HG02678 (cell line): Measurements from ENCODE around the gene PSEN1.

Experiments used
- ATAC-seq: cut with Tn5 transposase; IDR thresholded peaks from one replicate; pipeline ENCODE4 v1.9.1; 2021; ENCODE audit warnings: mild to moderate bottlenecking, moderate library complexity; ENCODE audit not compliant: unreplicated experiment

PSEN1 gene

DNA sequence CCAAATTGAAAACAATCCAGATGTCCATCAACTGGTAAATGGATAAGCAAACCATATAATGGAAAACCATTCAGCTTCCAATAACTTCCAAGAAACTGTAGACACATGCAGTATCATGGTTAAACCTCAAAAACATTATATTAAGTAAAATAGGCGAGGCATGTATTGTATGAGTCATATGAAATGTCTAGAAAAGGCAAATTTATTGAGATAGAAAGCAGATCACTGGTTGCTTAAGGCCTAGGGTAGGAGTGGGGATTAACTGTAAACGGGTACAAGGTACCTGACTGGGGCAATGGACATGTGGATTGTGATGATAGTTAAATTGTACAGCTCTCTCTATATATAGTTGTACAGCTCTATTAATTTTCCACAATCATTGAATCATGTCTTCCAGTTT lies 79.7 kb downstream of the PSEN1 start:
- no peak for ATAC-seq

DNA sequence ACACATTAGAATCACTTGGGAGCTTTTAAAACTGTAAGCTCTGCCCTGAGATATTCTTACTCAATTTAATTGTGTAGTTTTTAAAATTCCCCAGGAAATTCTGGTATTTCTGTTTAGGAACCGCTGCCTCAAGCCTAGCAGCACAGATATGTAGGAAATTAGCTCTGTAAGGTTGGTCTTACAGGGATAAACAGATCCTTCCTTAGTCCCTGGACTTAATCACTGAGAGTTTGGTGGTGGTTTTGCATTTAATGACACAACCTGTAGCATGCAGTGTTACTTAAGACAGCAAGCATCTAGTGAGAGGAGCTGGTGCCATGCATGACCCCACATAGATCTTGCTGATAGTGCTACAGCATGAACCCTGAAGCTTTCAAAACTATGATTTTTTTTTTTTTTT lies 81.1 kb downstream of the PSEN1 start:
- no peak for ATAC-seq

- ATAC-seq, result no peak
Observed at GRCh38 chr14:73220061-73220460, 83.8 kb downstream of the PSEN1 start.

DNA sequence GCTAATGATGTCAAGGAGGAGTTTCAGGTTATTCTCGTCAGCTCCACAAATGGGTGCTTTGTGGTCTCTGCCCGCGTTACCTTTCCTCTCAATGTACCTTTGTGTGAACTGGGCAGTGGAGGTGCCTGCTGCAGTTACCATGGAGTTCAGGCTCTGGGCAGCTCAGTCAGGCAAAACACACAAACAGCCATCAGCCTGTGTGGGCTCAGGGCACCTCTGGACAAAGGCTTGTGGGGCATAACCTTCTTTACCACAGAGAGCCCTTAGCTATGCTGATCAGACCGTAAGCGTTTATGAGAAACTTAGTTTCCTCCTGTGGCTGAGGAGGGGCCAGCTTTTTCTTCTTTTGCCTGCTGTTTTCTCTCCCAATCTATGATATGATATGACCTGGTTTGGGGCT lies 84.3 kb downstream of the PSEN1 start:
- ATAC-seq, result no peak

- ATAC-seq, result no peak
Observed at GRCh38 chr14:73221945-73222344, 85.6 kb downstream of the PSEN1 start.

DNA sequence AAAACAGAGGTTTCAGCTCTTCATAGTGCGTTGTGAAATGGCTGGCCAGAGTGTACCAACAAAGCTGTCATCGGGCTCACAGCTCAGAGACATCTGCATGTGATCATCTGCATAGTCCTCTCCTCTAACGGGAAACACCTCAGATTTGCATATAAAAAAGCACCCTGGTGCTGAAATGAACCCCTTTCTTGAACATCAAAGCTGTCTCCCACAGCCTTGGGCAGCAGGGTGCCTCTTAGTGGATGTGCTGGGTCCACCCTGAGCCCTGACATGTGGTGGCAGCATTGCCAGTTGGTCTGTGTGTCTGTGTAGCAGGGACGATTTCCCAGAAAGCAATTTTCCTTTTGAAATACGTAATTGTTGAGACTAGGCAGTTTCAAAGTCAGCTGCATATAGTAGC lies 86.7 kb downstream of the PSEN1 start:
- peak; percentile 68 for ATAC-seq

DNA sequence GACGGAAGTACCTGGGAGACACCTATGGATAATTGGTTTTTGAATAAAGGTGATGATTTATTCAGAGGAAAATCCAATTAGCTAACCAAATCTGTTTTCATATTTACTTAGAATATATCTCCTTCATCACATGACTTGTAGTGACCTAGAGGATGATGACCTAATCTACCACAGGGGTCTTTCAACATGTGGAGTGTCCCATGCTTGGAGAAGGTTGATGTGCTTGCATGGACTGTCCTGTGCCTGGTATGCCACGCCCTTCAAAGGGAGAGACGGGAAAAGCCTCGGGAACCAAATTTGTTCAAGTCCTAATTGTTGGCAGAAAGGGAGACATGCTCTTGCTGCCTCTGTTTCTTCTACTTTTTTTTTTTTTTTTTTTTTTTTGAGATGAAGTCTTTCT lies 89.2 kb downstream of the PSEN1 start:
- no peak for ATAC-seq

DNA sequence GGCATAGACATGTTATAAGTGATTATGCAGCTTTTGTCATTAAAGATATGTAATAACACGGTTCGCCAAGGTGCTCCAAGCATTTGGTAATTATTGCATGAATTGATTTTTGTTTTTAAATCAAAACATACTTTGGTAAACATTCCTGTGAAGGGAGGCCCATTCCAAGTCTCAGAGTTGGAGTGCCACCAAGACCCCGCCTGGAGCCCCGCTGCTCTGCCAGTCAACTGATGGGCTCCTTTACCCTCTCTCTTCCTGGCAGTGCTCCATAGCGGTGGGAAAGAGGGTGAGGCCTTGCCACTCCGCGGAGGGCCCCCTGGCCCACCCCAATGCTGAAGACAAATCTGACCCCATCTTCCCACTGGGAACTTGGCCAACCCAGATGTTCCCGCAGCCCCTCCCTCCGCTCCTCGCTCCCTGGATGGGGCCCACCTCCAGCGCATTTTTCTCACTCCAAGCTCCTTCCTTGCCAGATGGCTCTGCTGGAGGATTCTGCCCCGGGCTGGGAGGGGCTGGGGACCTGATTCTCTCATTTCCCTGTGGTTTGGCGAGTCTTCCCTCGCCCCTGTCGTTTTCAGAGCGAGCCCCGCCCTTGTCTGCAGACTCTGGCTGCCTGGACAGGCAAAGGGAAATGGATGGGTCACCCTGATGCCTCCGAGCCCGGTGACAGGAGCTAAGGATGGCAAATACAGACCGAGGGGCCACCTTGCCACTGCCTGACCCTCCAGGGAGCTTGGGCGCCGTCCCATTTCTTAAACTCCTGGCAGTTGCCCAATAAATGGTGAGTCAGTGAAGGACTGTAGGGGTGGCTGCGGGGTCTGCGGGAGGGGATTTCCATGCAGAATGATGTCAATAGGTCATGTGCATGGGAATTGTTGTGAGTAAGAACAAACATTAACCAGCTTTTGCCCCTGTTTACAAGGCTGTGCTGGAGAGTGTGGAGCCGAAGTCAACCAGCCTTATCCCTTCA lies 91.8 kb downstream of the PSEN1 start:
- no peak for ATAC-seq

DNA sequence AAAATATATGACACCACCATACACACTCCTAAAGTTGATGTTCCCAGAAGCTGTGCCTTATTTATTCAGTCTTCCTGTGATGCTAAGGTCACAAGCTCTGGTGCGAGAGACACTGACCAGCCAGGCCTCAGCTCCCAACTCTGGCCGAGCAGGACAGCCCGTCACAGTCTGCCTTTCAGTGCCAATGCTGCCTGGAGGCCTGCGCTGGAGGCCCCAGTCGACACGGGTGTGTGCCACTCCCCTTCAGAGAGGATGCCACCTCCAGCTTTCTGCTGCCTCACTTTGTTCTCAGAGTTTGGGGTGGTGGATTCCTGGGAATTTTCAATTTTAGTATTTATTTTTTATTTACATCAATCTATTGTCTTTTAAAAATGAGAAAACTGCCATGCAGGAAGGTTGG lies 93.7 kb downstream of the PSEN1 start:
- no peak for ATAC-seq

DNA sequence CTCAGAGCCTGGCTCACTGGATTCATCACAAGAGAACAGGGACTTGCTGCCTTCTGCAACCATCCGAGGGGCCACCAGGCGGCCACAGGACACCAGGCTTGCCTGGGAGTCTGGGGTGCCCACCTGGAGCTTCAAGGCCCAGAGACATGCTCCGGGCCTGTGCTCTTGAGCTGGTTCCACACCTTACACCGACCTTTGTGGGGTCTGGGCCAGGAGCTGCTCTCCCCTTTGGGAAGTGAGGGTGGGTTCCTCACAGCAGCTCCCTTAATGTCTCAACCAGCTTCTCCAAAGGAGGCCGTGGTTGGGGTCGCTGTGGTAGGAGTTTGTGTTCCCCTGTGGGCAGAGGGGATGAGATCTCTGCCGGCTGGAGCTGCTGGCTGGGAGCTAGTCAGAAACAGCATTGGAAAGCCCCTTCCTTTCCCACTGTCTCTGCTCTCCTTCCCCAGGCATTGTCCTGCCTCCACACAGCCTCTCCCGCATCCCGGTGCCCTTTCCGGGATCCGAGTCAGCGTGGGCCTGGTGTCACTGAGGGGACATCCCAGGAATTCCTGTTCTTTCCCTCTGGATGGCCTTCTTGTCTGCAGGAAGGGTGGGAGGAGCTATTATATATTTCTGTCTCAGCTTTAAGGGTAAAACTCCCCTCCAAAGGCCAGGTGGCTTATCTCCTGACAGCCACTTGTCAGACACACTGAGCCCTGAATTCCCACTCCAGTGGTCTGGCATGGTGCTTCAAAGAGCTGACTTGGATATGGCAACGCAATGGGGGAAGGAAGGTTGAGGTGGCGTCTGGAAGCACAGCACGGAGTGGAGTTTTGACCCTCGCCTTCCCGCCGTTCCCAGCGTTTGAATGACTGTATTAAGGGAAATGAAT lies 95.9 kb downstream of the PSEN1 start:
- no peak for ATAC-seq

DNA sequence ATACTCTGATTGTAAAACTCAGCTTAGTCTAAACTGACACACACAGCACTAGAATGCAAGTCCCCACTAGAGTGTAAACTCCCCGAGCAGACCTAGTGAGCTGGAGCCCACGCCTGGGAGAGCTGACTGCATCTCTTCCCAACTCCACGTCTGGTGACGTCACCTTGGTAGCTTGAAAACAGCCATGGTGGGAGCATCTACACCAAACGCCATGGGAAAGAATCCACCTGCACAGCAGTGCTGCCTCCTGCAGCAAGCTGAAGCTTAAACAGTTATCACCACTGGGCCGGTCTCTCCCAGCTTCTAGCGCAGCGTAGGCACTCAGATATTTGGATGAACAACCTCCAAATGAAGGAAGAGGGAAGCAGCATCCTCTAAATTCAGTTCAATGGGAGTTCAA lies 96.7 kb downstream of the PSEN1 start:
- ATAC-seq, result no peak

GRCh38 chr14:73233564-73233963 lies 97.3 kb downstream of the PSEN1 start:
- no peak for ATAC-seq

DNA sequence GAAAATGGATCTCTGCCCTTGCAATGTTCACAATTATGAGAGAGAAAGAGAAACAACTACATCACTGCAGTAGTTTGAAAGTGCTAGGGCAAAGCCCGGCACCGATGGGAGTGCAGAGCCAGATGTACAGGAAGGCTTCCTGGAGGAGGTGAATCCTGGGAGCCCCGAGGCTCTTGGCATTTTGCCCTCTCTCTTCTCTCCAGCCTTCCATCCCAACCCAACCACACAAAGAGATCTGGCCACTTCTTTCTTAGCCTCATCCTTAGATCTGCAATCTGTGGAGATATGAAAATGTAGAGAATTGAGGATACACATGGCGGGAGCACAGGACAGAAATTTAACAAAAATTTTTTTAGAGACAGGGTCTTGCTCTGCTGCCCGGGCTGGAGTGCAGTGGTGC lies 97.7 kb downstream of the PSEN1 start:
- ATAC-seq, result no peak

DNA sequence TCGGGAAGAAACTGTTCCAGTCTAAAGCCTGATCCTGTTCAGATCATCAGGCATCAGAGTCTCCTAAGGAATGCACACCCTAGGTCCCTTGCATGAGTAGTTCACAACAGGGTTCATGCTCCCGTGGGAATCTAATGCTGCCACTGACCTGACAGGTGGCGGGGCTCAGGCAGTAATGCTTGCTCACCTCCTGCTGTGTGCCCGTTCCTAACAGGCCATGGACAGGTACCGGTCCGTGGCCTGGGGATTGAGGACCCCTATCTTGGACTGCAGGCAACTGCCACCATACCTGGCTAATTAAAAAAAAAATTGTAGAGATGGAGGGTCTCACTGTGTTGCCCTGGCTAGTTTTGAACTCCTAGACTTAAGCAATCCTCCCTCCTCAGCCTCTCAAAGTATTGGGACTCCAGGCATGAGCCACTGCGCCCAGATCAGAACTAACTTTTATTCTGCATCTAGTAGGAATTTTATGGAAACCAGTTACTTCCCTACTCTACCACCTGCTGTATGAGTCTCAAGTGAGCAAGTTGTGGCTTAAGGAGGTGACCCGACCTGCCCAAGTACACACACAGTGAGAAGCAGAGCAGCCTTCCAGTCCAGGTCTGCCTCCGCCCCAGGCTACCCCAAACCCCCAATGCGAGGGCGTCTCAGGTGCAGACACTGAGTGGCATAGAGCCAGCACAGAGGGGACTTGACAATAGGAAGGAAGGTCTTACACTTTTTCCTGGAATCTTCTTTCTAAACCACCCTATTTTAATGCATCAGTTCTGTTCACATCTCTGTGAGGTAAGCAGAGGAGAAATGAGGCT lies 98.5 kb downstream of the PSEN1 start:
- no peak for ATAC-seq

GRCh38 chr14:73235531-73236155 lies 99.3 kb downstream of the PSEN1 start:
- no peak for ATAC-seq

- no peak for ATAC-seq
Observed at GRCh38 chr14:73236157-73236556, 99.8 kb downstream of the PSEN1 start.

DNA sequence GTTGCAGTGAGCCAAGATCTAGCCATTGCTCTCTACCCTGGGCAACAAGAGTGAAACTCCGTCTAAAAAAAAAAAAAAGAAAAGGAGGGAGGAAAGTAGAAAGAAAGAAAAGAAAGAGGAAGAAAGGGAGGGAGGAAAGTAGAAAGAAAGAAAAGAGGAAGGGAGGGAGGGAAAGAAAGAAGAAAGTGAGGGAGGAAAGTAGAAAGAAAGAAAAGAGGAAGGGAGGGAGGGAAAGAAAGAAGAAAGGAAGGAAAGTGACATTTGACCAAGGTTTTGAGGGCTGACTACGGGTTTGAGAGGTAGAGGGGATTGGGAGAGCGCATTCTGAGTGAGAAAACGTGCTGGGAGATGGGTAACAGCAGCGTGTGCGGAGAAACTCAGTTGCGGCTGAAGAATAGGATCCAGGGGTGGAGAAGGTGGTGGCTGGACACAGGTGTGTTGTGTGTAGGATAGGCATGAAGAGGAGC lies 100.5 kb downstream of the PSEN1 start:
- no peak for ATAC-seq

DNA sequence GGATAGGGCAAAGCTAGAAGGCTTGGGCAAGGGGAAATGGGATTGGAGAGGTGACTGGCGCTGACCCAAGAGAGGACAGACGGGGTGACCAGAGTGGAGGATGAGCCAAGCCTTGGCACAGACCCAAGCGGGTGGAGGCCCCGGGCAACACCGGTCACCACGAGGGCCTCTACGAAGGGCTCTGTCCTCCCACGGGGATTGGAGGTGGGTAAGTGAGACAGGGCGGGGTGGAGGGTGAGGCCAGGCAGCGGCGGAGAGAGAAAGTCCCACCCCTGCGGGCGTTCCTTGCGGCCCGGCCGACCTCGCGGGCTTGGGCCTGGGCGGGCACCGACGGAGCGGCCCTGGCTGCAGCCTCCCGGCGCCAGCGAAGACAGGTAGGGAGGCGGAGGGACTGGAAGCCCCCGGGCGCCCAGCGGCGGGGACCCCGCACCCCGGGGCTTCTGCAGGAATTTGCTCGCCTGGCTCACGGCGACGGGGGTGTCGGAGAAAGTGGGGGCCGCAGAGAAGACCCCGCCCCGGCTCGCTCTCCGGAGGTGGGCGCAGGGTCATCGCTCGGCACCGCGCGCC lies 101.0 kb downstream of the PSEN1 start, which contains the start of gene PAPLN:
Gene PAPLN, plus strand, starts transcription at position 288 of the 567 bp plus-strand sequence. CDS start 2,273 bp downstream, outside the sequence.
- ATAC-seq, result no peak

GRCh38 chr14:73237786-73238423 lies 101.6 kb downstream of the PSEN1 start:
- no peak for ATAC-seq
